Spleen (tissue), 7 donors: Measurements from ENCODE around the gene WWP2.

Source experiments
- POLR2A ChIP-seq, 3 donors: fragments of 450-650 bp; IDR thresholded peaks; one replicate each; pipeline ENCODE4 v1.5.1; 2017; ENCODE audit warnings: antibody characterized with exemption in 3 of 3, mild to moderate bottlenecking in 1 of 3
- TF ChIP-seq, protein P1 (sequence below), 11 experiments: fragments of 200-600 bp in 7 of 11; fragments of 450-650 bp in 4 of 11; sonication (generic) in 4 of 11; IDR thresholded peaks in 8 of 11; conservative IDR thresholded peaks in 3 of 11; 1 replicate in 7 of 11; 2 replicates in 4 of 11; pipeline versions ENCODE4 v1.4.0 to v1.8.0; 2016 to 2021; ENCODE audit warnings: antibody characterized with exemption in 11 of 11, inconsistent platforms in 4 of 11, mild to moderate bottlenecking in 1 of 11
- donor health status: DM: no; HTN: no; CAD: no; lungs with moderate emphysema.
- donor health status: DM: no; HTN: no; CAD: no.
- donor health status: DM: no; HTN: no; CAD: no.

GRCh38 chr16:69932691-69933392, 170.7 kb downstream of the WWP2 start:
- no peak for TF ChIP-seq POLR2A (IDR thresholded peaks at IDR 0.05)
- TF ChIP-seq, protein P1, sequence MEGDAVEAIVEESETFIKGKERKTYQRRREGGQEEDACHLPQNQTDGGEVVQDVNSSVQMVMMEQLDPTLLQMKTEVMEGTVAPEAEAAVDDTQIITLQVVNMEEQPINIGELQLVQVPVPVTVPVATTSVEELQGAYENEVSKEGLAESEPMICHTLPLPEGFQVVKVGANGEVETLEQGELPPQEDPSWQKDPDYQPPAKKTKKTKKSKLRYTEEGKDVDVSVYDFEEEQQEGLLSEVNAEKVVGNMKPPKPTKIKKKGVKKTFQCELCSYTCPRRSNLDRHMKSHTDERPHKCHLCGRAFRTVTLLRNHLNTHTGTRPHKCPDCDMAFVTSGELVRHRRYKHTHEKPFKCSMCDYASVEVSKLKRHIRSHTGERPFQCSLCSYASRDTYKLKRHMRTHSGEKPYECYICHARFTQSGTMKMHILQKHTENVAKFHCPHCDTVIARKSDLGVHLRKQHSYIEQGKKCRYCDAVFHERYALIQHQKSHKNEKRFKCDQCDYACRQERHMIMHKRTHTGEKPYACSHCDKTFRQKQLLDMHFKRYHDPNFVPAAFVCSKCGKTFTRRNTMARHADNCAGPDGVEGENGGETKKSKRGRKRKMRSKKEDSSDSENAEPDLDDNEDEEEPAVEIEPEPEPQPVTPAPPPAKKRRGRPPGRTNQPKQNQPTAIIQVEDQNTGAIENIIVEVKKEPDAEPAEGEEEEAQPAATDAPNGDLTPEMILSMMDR (IDR thresholded peaks at IDR 0.05 in 8 of 11, conservative IDR thresholded peaks at IDR 0.05 in 3 of 11): no peak
